ENCODE measurements around the gene SLC25A3. TPM values are rescaled to one million over a fixed set of nuclear protein-coding genes. Genes with fewer than 3 reads are reported as not detected.

SLC25A3 gene
- total RNA-seq, 1 experiment from 2014 or later: 695 TPM

Other genes with a start within 250 kb of the SLC25A3 start
- 263 and 285 TPM in 2 replicates for gene TMPO, start 78.1 kb upstream of the SLC25A3 start, total RNA-seq (2014; rRNA removed; shearing (Covaris generic))
- 50.6 and 60.5 TPM in 2 replicates for gene IKBIP, start 51.1 kb downstream of the SLC25A3 start, total RNA-seq (2014; rRNA removed; shearing (Covaris generic))
- 41.2 and 47.4 TPM in 2 replicates for gene APAF1, start 51.6 kb downstream of the SLC25A3 start, total RNA-seq (2014; rRNA removed; shearing (Covaris generic))

All from SJCRH30 (cell line).